Raji (cell line): ENCODE measurements around the gene RPLP1.

Experiments
- POLR2A ChIP-seq: IDR thresholded peaks from 2 replicates; pipeline ENCODE4 v1.6.1; 2011; ENCODE audit warnings: low read depth, low read length, control low read depth; ENCODE audit not compliant: insufficient read depth

The RPLP1 gene

DNA sequence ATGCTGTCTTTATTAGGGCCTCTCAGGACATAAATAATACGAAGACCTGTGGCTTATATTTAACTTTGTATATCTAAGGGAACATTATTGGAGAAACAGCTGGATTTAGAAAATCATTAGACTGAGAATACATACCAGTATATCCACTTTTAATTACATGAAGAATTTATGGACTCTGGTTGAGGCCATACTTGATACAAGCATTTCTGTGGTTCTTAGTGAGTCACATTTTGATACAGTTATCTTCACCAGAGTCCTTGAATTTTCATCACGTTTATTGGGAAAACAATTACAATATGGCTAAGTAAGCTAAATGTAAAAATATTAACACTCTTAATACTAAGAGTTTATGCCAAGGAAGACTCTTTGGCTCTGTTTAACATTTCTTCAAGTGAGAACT lies 28.6 kb upstream of the RPLP1 start:
- no peak for TF ChIP-seq POLR2A

DNA sequence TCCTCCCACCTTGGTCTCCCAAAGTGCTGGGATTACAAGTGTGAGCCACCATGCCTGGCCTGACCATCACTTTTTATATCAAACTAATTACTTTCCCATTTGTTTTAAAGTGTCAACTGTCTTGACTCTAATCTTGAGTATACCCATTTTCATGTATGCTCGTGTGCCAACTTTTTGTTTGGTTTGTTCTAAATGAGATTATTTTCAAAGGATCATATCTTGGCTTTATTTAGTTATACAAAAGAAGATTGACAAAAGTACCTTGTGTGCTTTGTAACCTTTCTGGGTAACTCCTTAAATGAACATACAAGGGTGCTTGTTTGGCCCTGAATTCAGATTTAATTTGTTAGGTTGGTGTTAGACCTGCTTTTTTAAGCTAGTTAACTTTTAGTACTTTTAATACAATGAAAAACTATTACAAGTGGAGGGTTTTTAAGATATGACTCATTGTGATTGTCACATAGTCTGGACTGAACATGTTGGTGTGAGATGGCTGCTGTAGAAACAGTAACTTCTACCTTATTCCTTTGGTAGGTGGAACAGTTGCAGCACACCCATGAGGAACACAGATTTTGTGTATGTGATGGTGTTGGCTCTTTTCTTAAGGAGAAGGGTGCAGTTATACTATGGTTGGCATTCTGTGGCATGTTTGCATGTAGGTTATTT lies 27.7 kb upstream of the RPLP1 start:
- TF ChIP-seq POLR2A = no peak

DNA sequence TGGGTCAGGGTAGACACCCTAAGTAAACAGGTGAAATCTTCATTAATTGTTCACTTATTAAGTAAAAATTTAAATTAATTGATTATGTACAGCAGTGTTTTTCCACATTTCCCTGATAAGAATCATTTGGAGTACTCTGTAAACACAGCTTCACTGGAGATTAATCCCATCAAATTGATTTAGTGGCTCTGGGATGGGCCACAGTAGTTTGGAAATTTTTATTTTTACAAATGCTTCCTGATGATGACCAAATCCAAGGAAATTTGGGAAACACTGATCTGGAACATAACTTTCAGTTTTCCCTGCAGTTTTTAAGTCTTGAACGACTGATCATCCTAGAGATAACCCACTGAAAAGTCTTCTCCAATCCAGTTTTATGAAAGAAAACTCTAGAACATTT lies 18.8 kb upstream of the RPLP1 start:
- TF ChIP-seq POLR2A = no peak

- no peak for TF ChIP-seq POLR2A
Observed at GRCh38 chr15:69434238-69434637, 18.4 kb upstream of the RPLP1 start.

DNA sequence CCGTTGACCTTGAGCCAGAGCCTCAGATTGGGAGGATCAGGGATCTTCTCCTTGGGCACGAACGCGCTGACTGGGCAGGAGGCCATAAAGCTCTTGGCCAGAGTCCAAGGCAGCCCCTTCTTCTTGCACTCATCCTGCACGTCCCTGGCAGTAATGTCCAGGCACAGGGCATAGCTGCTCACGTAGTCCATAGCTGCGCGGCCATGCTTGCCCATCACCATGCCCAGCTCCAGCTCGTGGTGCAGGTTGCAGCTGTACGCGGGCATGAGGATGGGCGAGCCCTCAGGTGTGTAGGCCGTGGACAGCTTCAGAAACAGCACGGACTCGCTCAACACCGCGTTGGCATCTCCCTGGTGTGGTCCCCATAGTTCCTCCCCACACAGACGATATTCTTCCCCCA lies 17.9 kb upstream of the RPLP1 start:
- no peak for TF ChIP-seq POLR2A

GRCh38 chr15:69435985-69436384 lies 16.6 kb upstream of the RPLP1 start:
- TF ChIP-seq POLR2A = no peak

DNA sequence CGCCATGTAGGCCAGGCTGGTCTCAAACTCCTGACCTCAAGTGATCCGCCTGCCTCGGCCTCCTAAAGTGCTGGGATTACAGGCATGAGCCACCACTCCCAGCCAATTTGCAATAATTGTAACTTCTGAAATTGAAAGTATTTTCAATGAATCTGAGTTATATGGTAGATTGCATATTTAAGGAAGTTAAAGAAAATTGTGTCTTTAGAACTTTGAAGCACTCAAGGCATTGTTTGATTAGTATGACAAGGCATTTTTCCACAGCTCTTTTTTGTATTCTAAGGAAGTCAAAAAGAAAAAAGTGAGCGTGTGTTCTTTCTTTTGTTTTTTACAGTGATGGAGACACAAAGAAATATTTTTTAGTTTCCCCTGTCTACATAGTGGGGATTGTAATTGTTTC lies 15.7 kb upstream of the RPLP1 start:
- TF ChIP-seq POLR2A = no peak

- no peak for TF ChIP-seq POLR2A
Observed at GRCh38 chr15:69439623-69440022, 13.0 kb upstream of the RPLP1 start.

DNA sequence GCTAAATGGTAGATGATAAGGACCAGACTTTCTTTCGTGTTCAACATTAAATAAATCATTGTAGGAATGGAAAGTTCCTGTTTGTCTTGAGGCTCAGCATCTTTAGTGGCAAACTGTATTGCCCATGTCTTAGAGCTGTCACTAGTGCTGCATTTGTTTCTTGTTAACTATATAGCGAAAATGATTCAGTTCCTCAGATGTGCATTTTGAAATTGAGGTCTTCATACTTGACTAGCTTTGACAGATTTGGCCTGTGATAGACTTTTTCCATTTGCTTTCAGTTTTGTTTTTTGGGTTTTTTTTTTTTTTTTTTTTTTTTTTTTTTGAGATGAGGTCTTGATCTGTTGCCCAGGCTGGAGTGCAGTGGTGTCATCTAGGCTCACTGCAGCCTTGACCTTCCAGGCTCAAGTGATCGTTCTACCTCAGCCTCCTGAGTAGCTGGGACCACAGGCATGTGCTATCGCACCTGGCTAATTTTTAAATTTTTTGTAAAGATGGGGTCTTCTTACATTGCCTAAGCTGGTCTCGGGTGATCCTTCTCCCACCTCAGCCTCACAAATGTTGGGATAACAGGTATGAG lies 9.5 kb upstream of the RPLP1 start:
- TF ChIP-seq POLR2A = no peak

DNA sequence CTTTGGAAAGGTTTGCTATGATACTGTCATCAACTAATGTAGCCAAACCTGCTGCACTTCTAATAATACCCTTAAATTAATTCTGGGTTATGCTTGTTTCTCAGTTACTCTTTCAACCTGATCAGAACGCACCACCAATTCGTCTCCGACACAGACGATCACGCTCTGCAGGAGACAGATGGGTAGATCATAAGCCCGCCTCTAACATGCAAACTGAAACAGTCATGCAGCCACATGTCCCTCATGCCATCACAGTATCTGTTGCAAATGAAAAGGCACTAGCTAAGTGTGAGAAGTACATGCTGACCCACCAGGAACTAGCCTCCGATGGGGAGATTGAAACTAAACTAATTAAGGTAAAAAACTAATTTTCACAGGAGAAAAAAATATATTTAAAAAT lies 7.9 kb upstream of the RPLP1 start:
- no peak for TF ChIP-seq POLR2A

DNA sequence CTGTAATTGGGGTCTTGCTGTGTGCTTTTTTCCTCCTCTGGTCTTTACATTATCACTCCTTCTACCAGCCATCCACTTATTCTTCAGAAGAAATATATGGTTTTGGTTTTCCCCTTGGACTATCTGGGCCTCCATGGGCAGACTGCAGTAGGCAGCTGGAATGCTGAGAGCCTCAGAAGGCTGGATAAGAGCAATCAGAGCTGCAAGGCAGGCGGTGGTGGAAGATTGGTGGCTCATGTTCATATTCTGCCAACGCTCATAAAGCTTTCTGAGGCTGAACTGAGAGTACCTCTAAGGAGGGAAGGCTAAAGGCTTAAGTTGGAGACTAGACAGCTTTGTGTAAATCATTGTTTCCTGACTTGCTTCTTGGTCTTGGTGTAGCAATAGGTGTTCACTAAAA lies 5.7 kb upstream of the RPLP1 start:
- no peak for TF ChIP-seq POLR2A

DNA sequence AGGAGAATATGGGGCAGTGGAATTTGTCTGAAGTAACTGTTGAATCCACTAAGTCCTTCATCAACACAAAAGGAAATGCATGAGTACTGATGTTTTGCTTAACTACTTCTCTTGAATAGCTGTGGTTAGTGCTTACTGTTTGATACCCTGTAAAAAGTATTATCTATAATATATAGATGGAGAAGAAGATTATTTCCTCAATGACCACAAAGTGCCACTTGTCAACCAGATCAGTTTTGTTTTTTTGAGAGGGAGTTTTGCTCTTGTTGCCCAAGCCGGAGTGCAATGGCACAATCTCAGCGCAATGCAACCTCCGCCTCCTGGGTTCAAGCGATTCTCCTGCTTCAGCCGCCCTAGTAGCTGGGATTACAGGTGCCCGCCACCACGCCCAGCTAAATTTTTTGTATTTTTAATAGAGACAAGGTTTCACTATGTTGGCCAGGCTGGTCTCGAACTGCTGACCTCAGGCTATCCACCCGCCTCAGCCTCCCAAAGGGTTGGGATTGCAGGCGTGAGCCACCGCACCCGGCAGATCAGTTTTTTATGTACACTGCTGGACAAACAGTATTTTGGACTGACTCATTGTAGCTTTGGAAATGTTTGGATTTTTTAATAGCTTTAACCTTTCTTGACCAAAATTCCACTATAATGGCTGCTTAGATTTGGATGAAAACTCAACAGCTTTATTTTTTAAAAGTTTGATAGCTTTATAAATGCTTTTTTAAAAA lies 1.5 kb upstream of the RPLP1 start:
- no peak for TF ChIP-seq POLR2A

- TF ChIP-seq POLR2A = no peak
Observed at GRCh38 chr15:69451951-69452691, 497 bp upstream of the RPLP1 start.

DNA sequence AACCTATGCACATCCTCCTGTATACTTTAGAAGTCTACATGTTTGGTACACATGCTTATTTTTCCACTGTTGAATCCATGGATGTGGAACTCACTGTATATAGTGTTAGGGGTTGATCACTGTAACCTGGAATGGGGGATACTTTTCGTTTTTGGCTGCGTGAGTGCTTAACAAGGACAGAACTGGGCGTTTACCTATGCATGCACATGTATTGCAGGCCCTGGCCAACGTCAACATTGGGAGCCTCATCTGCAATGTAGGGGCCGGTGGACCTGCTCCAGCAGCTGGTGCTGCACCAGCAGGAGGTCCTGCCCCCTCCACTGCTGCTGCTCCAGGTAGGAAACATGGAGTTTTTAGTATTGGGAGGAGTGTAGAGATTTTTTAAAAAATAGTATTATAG lies 2.3 kb downstream of the RPLP1 start:
- TF ChIP-seq POLR2A = no peak

- no peak for TF ChIP-seq POLR2A
Observed at GRCh38 chr15:69456208-69457166, 3.9 kb downstream of the RPLP1 start.
